HFFc6 (cell line): Measurements from ENCODE around the gene MAP3K12. TPM values are rescaled to one million over a fixed set of nuclear protein-coding genes. Genes with fewer than 3 reads are reported as not detected.

Experiments used
- DNase-seq: peaks from one replicate; pipeline ENCODE4 v3.0.0-alpha.2; 2018
- H3K27ac Mint-ChIP-seq: 2 replicates; pipeline ENCODE4 v1.8.0; 2020; ENCODE audit warnings: mild to moderate bottlenecking, mixed read lengths
- H3K27me3 Mint-ChIP-seq: 2 replicates; pipeline ENCODE4 v1.8.0; 2021; ENCODE audit warnings: mild to moderate bottlenecking, moderate library complexity, mixed read lengths; ENCODE audit not compliant: insufficient read depth
- H3K36me3 Mint-ChIP-seq: 2 replicates; pipeline ENCODE4 v1.8.0; 2021; ENCODE audit warnings: low read depth, mixed read lengths
- H3K4me1 Mint-ChIP-seq: 2 replicates; pipeline ENCODE4 v1.8.0; 2020; ENCODE audit warnings: low read depth, mixed read lengths
- H3K4me3 Mint-ChIP-seq: 2 replicates; pipeline ENCODE4 v1.8.0; 2020; ENCODE audit warnings: mild to moderate bottlenecking, moderate library complexity, mixed read lengths
- H3K9me3 Mint-ChIP-seq: 2 replicates; pipeline ENCODE4 v1.8.0; 2020; ENCODE audit warnings: mild to moderate bottlenecking, mixed read lengths
- CTCF ChIP-seq: fragments of 200-600 bp; sonication (generic); IDR thresholded peaks from 2 replicates; pipeline ENCODE4 v1.5.0; 2021; ENCODE audit warnings: antibody characterized with exemption, mild to moderate bottlenecking
- total RNA-seq, 6 experiments: library from RNA; stranded (reverse); fragmentation: NEBNext Ultra II Directional; extraction: Animal tissue kit (Norgen Biotek cat#: 25700); gene quantifications; 2 replicates in 1 of 6; 3 replicates in 5 of 6; pipeline ENCODE4 v1.2.3, GENCODE V29; 2021

MAP3K12 gene
- total RNA-seq, 6 experiments from 2014 or later = 21.2 to 26.5 (median 23.5) TPM

GRCh38 chr12:53485955-53486735, 13.1 kb downstream of the MAP3K12 start:
- no peak for DNase-seq
- H3K27ac Mint-ChIP-seq = peak overlapping the region; percentile 48; the same call in 1 of the 2 replicates
- peaks cover 39% of the 10 kb centered on the region for H3K27me3 Mint-ChIP-seq
- peaks cover 40% of the 10 kb centered on the region for H3K4me1 Mint-ChIP-seq
- H3K9me3 Mint-ChIP-seq = no peaks in the 10 kb centered on the region
- no peak overlapping the region for H3K4me3 Mint-ChIP-seq
- no peak for TF ChIP-seq CTCF
- H3K36me3 Mint-ChIP-seq = peaks cover 28% of the 10 kb centered on the region

GRCh38 chr12:53484686-53485575, 14.3 kb downstream of the MAP3K12 start:
- peaks cover 39% of the 10 kb centered on the region for H3K27me3 Mint-ChIP-seq
- H3K9me3 Mint-ChIP-seq = no peaks in the 10 kb centered on the region
- H3K4me1 Mint-ChIP-seq = peaks cover 52% of the 10 kb centered on the region
- peak; percentile 80 for DNase-seq
- peaks cover 32% of the 10 kb centered on the region for H3K36me3 Mint-ChIP-seq
- peak overlapping the region; percentile 81 for H3K27ac Mint-ChIP-seq
- no peak for TF ChIP-seq CTCF
- H3K4me3 Mint-ChIP-seq = no peak overlapping the region; the same call in 1 of the 2 replicates

- Mint-ChIP-seq H3K9me3 (no peaks in the 10 kb centered on the region), H3K4me1 (peaks cover 62% of the 10 kb centered on the region), H3K27ac (peak overlapping the region; percentile 81), H3K27me3 (peaks cover 42% of the 10 kb centered on the region), H3K36me3 (peaks cover 41% of the 10 kb centered on the region), H3K4me3 (peak overlapping the region; percentile 0; the same call in 1 of the 2 replicates)
- no peak for DNase-seq
- TF ChIP-seq CTCF = no peak
Measured at GRCh38 chr12:53483979-53484377, 15.3 kb downstream of the MAP3K12 start.

- peaks cover 67% of the 10 kb centered on the region for H3K4me1 Mint-ChIP-seq
- peak overlapping the region; percentile 0; the same call in 1 of the 2 replicates for H3K4me3 Mint-ChIP-seq
- peaks cover 46% of the 10 kb centered on the region for H3K36me3 Mint-ChIP-seq
- peaks cover 42% of the 10 kb centered on the region for H3K27me3 Mint-ChIP-seq
- no peaks in the 10 kb centered on the region for H3K9me3 Mint-ChIP-seq
- peak overlapping the region; percentile 81 for H3K27ac Mint-ChIP-seq
- no peak for DNase-seq
- TF ChIP-seq CTCF = no peak
Measured at GRCh38 chr12:53483225-53483978, 15.9 kb downstream of the MAP3K12 start.

GRCh38 chr12:53482626-53483168, 16.6 kb downstream of the MAP3K12 start:
- Mint-ChIP-seq H3K4me1 (peaks cover 73% of the 10 kb centered on the region), H3K9me3 (no peaks in the 10 kb centered on the region), H3K4me3 (no peak overlapping the region; the same call in 1 of the 2 replicates), H3K36me3 (peaks cover 46% of the 10 kb centered on the region), H3K27ac (peak overlapping the region; percentile 81), H3K27me3 (peaks cover 43% of the 10 kb centered on the region)
- no peak for TF ChIP-seq CTCF
- no peak for DNase-seq
